ENCODE results near the gene MLH1. TPM values are rescaled to one million over a fixed set of nuclear protein-coding genes. Genes with fewer than 3 reads are reported as not detected.

MLH1 gene
- polyA plus RNA-seq, 1 of the 3 experiments (the other 2 are of a cell fraction) = 24.0 TPM

DNA sequence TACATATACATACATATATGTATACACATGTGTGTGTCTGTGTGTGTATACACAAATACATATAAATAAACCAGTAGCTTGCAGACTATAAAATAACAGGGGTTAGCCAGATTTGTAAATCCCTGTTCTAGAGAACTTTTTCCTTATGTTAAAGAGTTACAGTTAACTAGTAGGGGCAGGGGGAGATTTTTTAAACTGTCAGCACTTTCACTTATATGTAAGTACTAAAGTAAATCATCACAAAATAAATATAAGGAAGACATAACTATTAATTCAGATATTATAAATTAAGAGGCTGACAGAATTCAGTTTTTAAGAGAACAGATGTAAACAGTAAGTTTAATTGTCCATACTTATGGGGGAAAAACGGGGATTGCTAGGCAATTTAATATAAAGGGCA lies 107.1 kb downstream of the MLH1 start (continued):
- TF ChIP-seq NFIC (IDR thresholded peaks at IDR 0.05; ENCODE audit: borderline replicate concordance) (no peak), YY1 (IDR thresholded peaks at IDR 0.05; ENCODE audit: low read depth) (no peak)

Small RNA genes within 50 kb of the gene (small RNA-seq; reads per million reads assigned to genes)
- gene RF00019 (0 reads per million in 7 experiments), gene RNU6ATAC4P (0 to 4.2 (median 0) reads per million in 7 experiments)

Other genes starting within 250 kb of the MLH1 start
- not detected in 2 replicates for gene DCLK3, start 229.0 kb upstream of the MLH1 start, polyA plus RNA-seq (2012; rRNA removed)
- 0.16 and 0.39 TPM in 2 replicates for gene TRANK1, start 48.5 kb upstream of the MLH1 start, polyA plus RNA-seq (2012; rRNA removed)
- 4.7 and 6.5 TPM in 2 replicates for gene EPM2AIP1, start 387 bp upstream of the MLH1 start, polyA plus RNA-seq (2012; rRNA removed)
- 27.2 and 29.8 TPM in 2 replicates for gene LRRFIP2, start 181.1 kb downstream of the MLH1 start, polyA plus RNA-seq (2012; rRNA removed)
- 5.4 and 6.8 TPM in 2 replicates for gene GOLGA4, start 249.8 kb downstream of the MLH1 start, polyA plus RNA-seq (2012; rRNA removed)